H9 (cell line): Measurements from ENCODE around the gene SMC3. TPM values are rescaled to one million over a fixed set of nuclear protein-coding genes. Genes with fewer than 3 reads are reported as not detected.

ENCODE experiments used
- DNase-seq: peaks from one replicate; pipeline ENCODE4 v3.0.0-alpha.2; 2017
- H2AFZ ChIP-seq: one replicate; pipeline ENCODE4 v1.6.1; 2013; ENCODE audit warnings: mild to moderate bottlenecking, low read length, control low read depth, moderate library complexity
- H2AK5ac ChIP-seq: 2 replicates; pipeline ENCODE4 v1.6.1; 2013; ENCODE audit warnings: low read length, control low read depth, mixed read lengths; ENCODE audit not compliant: insufficient read length
- H2BK120ac ChIP-seq: one replicate; pipeline ENCODE4 v1.6.1; 2013; ENCODE audit warnings: low read depth, mild to moderate bottlenecking, low read length, control low read depth, inconsistent platforms; ENCODE audit not compliant: poor library complexity, severe bottlenecking
- H2BK12ac ChIP-seq: 2 replicates; pipeline ENCODE4 v1.6.1; 2013; ENCODE audit warnings: low read length, control low read depth, mixed read lengths, low read depth; ENCODE audit not compliant: insufficient read length
- H2BK15ac ChIP-seq: 2 replicates; pipeline ENCODE4 v1.6.1; 2013; ENCODE audit warnings: low read depth, low read length, control low read depth
- H2BK20ac ChIP-seq: one replicate; pipeline ENCODE4 v1.6.1; 2013; ENCODE audit warnings: low read depth, mild to moderate bottlenecking, low read length, control low read depth, inconsistent platforms; ENCODE audit not compliant: poor library complexity, severe bottlenecking
- H2BK5ac ChIP-seq: 2 replicates; pipeline ENCODE4 v1.6.1; 2013; ENCODE audit warnings: low read length, control low read depth, mixed read lengths; ENCODE audit not compliant: insufficient read length
- H3K14ac ChIP-seq: 2 replicates; pipeline ENCODE4 v1.6.1; 2013; ENCODE audit warnings: low read length, control low read depth; ENCODE audit not compliant: insufficient read depth
- H3K18ac ChIP-seq: 2 replicates; pipeline ENCODE4 v1.6.1; 2013; ENCODE audit warnings: low read depth, mild to moderate bottlenecking, mixed read lengths, low read length, control low read depth; ENCODE audit not compliant: insufficient read length
- H3K23ac ChIP-seq: 2 replicates; pipeline ENCODE4 v1.6.1; 2013; ENCODE audit warnings: low read length, control low read depth, mixed read lengths, low read depth; ENCODE audit not compliant: insufficient read length
- H3K23me2 ChIP-seq: 2 replicates; pipeline ENCODE4 v1.6.1; 2013; ENCODE audit warnings: low read depth, mild to moderate bottlenecking, mixed read lengths, low read length, control low read depth; ENCODE audit not compliant: insufficient read length, poor library complexity, severe bottlenecking
- H3K27ac ChIP-seq: 2 replicates; pipeline ENCODE4 v1.5.1; 2013; ENCODE audit warnings: low read length, control low read depth, mixed read lengths, low read depth; ENCODE audit not compliant: insufficient read length
- H3K27me3 ChIP-seq: 2 replicates; pipeline ENCODE4 v1.6.1; 2013; ENCODE audit warnings: low read length, control low read depth, inconsistent platforms; ENCODE audit not compliant: insufficient read depth
- H3K4ac ChIP-seq: 2 replicates; pipeline ENCODE4 v1.6.1; 2013; ENCODE audit warnings: low read depth, mild to moderate bottlenecking, control low read depth, inconsistent platforms, low read length, moderate library complexity
- H3K4me1 ChIP-seq: 2 replicates; pipeline ENCODE4 v1.6.1; 2013; ENCODE audit warnings: low read length, control low read depth, inconsistent platforms; ENCODE audit not compliant: insufficient read depth
- H3K4me2 ChIP-seq: 2 replicates; pipeline ENCODE4 v1.6.1; 2013; ENCODE audit warnings: low read length, control low read depth, mixed read lengths; ENCODE audit not compliant: insufficient read length, insufficient read depth
- H3K56ac ChIP-seq: 2 replicates; pipeline ENCODE4 v1.6.1; 2013; ENCODE audit warnings: low read depth, mild to moderate bottlenecking, mixed read lengths, low read length, control low read depth; ENCODE audit not compliant: insufficient read length
- H3K79me1 ChIP-seq: 2 replicates; pipeline ENCODE4 v1.6.1; 2013; ENCODE audit warnings: low read depth, mild to moderate bottlenecking, moderate library complexity, low read length, control low read depth, inconsistent platforms; ENCODE audit not compliant: insufficient read depth, poor library complexity, severe bottlenecking
- H3K79me2 ChIP-seq: 2 replicates; pipeline ENCODE4 v1.6.1; 2013; ENCODE audit warnings: low read length, control low read depth, inconsistent platforms; ENCODE audit not compliant: insufficient read depth
- H3K9ac ChIP-seq: 2 replicates; pipeline ENCODE4 v1.6.1; 2013; ENCODE audit warnings: low read length, control low read depth, mixed read lengths; ENCODE audit not compliant: insufficient read length; ENCODE audit errors: extremely low read depth
- H3K9me3 ChIP-seq: one replicate; pipeline ENCODE4 v1.6.1; 2013; ENCODE audit warnings: low read depth, low read length, inconsistent platforms; ENCODE audit not compliant: control insufficient read depth
- H3T11ph ChIP-seq: one replicate; pipeline ENCODE4 v1.6.1; 2013; ENCODE audit warnings: mild to moderate bottlenecking, low read length, control low read depth, inconsistent platforms
- H4K20me1 ChIP-seq: one replicate; pipeline ENCODE4 v1.6.1; 2013; ENCODE audit not compliant: control insufficient read depth, insufficient read length, insufficient read depth
- H4K5ac ChIP-seq: 2 replicates; pipeline ENCODE4 v1.6.1; 2013; ENCODE audit warnings: low read depth, mild to moderate bottlenecking, mixed read lengths, low read length, control low read depth; ENCODE audit not compliant: insufficient read length
- H4K8ac ChIP-seq: replicated peaks from 2 replicates; pipeline ENCODE4 v1.6.1; 2013; ENCODE audit warnings: low read length, control low read depth, mixed read lengths, low read depth; ENCODE audit not compliant: insufficient read length
- H4K91ac ChIP-seq: 2 replicates; pipeline ENCODE4 v1.6.1; 2013; ENCODE audit warnings: low read depth, mild to moderate bottlenecking, moderate library complexity, mixed read lengths, low read length, control low read depth; ENCODE audit not compliant: insufficient read length
- H3K27ac Mint-ChIP-seq, 3 experiments: 2 replicates in 2 of 3; 3 replicates in 1 of 3; pipeline ENCODE4 v1.8.0; 2020 to 2021; ENCODE audit warnings: mixed read lengths in 3 of 3, mild to moderate bottlenecking in 1 of 3, moderate library complexity in 1 of 3
- H3K27me3 Mint-ChIP-seq: 2 replicates; pipeline ENCODE4 v1.8.0; 2021; ENCODE audit warnings: low read depth, mild to moderate bottlenecking, moderate library complexity, mixed read lengths
- H3K36me3 Mint-ChIP-seq, 3 experiments: 2 replicates in 2 of 3; 3 replicates in 1 of 3; pipeline ENCODE4 v1.8.0; 2020 to 2021; ENCODE audit warnings: low read depth in 3 of 3, mixed read lengths in 3 of 3; ENCODE audit not compliant: insufficient read depth in 1 of 3
- H3K4me1 Mint-ChIP-seq, 2 experiments: 2 replicates each; pipeline ENCODE4 v1.8.0; 2020; ENCODE audit warnings: mixed read lengths in 2 of 2
- H3K4me3 Mint-ChIP-seq, 2 experiments: 2 replicates in 1 of 2; 3 replicates in 1 of 2; pipeline ENCODE4 v1.8.0; 2020 to 2021; ENCODE audit warnings: mild to moderate bottlenecking in 2 of 2, mixed read lengths in 2 of 2, moderate library complexity in 1 of 2
- H3K9me3 Mint-ChIP-seq, 2 experiments: 2 replicates in 1 of 2; 3 replicates in 1 of 2; pipeline ENCODE4 v1.8.0; 2020; ENCODE audit warnings: mild to moderate bottlenecking in 2 of 2, mixed read lengths in 2 of 2, moderate library complexity in 1 of 2
- CTCF ChIP-seq: fragments of 200-600 bp; sonication (generic); conservative IDR thresholded peaks from 3 replicates; pipeline ENCODE4 v1.8.0; 2021; ENCODE audit warnings: antibody characterized with exemption, mild to moderate bottlenecking
- WGBS: extraction: QIAGEN DNeasy Blood & Tissue Kit; methylation state at CpG from one replicate; pipeline ENCODE4 v1.1.7; 2013; ENCODE audit warnings: missing lambda C conversion rate, low lambda C conversion rate, mixed read lengths; ENCODE audit not compliant: insufficient read length; ENCODE audit errors: extremely low coverage; 5-methylcytosine and 5-hydroxymethylcytosine counted together
- total RNA-seq: library from RNA; stranded (reverse); gene quantifications from 2 replicates; pipeline ENCODE4 v1.2.1, GENCODE V29; 2021

Gene SMC3
- total RNA-seq, 1 experiment from 2014 or later, result 82.4 TPM

GRCh38 chr10:110568055-110568735 lies 700 bp downstream of the SMC3 start:
- Histone ChIP-seq H3K23ac (no peak overlapping the region), H3T11ph (no peak overlapping the region), H2AK5ac (no peak overlapping the region), H2BK20ac (no peak overlapping the region), H2AFZ (no peak overlapping the region), H4K20me1 (no peaks in the 10 kb centered on the region), H3K27ac (peak overlapping the region; percentile 83), H3K23me2 (peaks cover 5% of the 10 kb centered on the region), H4K8ac (no peak overlapping the region), H2BK120ac (peak overlapping the region; percentile 28), H3K9me3 (no peaks in the 10 kb centered on the region), H3K4ac (no peak overlapping the region; the same call in 1 of the 2 replicates), H2BK5ac (no peak overlapping the region), H3K79me2 (peaks cover 29% of the 10 kb centered on the region; the same call in 1 of the 2 replicates), H3K9ac (peak overlapping the region; percentile 97), H4K5ac (no peak overlapping the region), H3K56ac (peak overlapping the region; percentile 87), H4K91ac (peak overlapping the region; percentile 70), H3K14ac (peak overlapping the region; percentile 99), H2BK15ac (no peak overlapping the region), H3K79me1 (no peaks in the 10 kb centered on the region), H3K27me3 (no peaks in the 10 kb centered on the region), H3K4me1 (no peaks in the 10 kb centered on the region), H3K18ac (peak overlapping the region; percentile 99), H3K4me2 (peak overlapping the region; percentile 73), H2BK12ac (no peak overlapping the region)
- Mint-ChIP-seq H3K9me3 (no peaks in the 10 kb centered on the region), H3K4me3 (peak overlapping the region; percentile 95 to 98), H3K27me3 (peaks cover 3% of the 10 kb centered on the region; the same call in 1 of the 2 replicates), H3K36me3 (peaks cover 5 to 18% (median 16%) of the 10 kb centered on the region in 3 experiments; a peak in 6 of 7 replicates), H3K4me1 (peaks cover 27 to 35% of the 10 kb centered on the region in 2 experiments), H3K27ac (peak overlapping the region in 2 of 3 experiments; percentile 100; a peak in 5 of 7 replicates)
- whole genome bisulfite sequencing, result no CpG with 5 or more reads among the region's 40 CpGs
- peak; percentile 48 for DNase-seq
- no peak for TF ChIP-seq CTCF
